IMR-90 (cell line): ENCODE results near the gene SLC5A3. TPM values are rescaled to one million over a fixed set of nuclear protein-coding genes. Genes with fewer than 3 reads are reported as not detected.

Source experiments
- ATAC-seq: fragments of 200-7000 bp; cut with Tn5 transposase; 2 replicates; pipeline ENCODE4 v1.9.1; 2020; ENCODE audit warnings: low read depth, mild to moderate bottlenecking, moderate library complexity
- BruUV-seq: library from RNA; stranded (reverse); fragments of 400-500 nt; replicated peaks from 2 replicates; lab custom pipeline; 2021; lab: Mats Ljungman, UMichigan
- CTCF ChIA-PET: fragments of 300-600 bp; formaldehyde crosslinking; extraction: SDS; loops from one replicate; lab custom pipeline; 2021; ENCODE audit warnings: antibody characterized with exemption; lab: Yijun Ruan, JAX
- POLR2A ChIA-PET: fragments of 300-600 bp; sonication (Branson Sonifier 250); formaldehyde crosslinking; loops from one replicate; lab custom pipeline; 2022; ENCODE audit warnings: antibody characterized with exemption; ENCODE audit not compliant: unreplicated experiment; lab: Charles Lee
- DNase-seq: peaks from one replicate; pipeline ENCODE4 v3.0.0; 2013
- H2AFZ ChIP-seq: replicated peaks from 2 replicates; pipeline ENCODE3; 2013; ENCODE audit warnings: low read length, mild to moderate bottlenecking; ENCODE audit not compliant: poor library complexity
- H2AK5ac ChIP-seq: 2 replicates; pipeline ENCODE4 v1.6.1; 2013; ENCODE audit warnings: low read depth, low read length, inconsistent platforms
- H2AK9ac ChIP-seq: replicated peaks from 2 replicates; pipeline ENCODE3; 2013; ENCODE audit warnings: mild to moderate bottlenecking, low read depth, low read length, moderate library complexity; ENCODE audit not compliant: poor library complexity
- H2BK120ac ChIP-seq: 2 replicates; pipeline ENCODE4 v1.6.1; 2013; ENCODE audit warnings: low read depth, low read length, inconsistent platforms
- H2BK15ac ChIP-seq: 3 replicates; pipeline ENCODE4 v1.6.1; 2013; ENCODE audit warnings: low read depth, low read length, inconsistent platforms
- H2BK20ac ChIP-seq: 2 replicates; pipeline ENCODE4 v1.6.1; 2013; ENCODE audit warnings: low read depth, mild to moderate bottlenecking, inconsistent platforms, low read length, moderate library complexity
- H2BK5ac ChIP-seq: 2 replicates; pipeline ENCODE4 v1.6.1; 2013; ENCODE audit warnings: mild to moderate bottlenecking, low read depth, low read length, inconsistent platforms; ENCODE audit not compliant: poor library complexity, severe bottlenecking
- H3K14ac ChIP-seq: replicated peaks from 2 replicates; pipeline ENCODE4 v1.6.1; 2013; ENCODE audit warnings: low read depth, low read length, inconsistent platforms
- H3K18ac ChIP-seq: 2 replicates; pipeline ENCODE4 v1.6.1; 2013; ENCODE audit warnings: low read depth, low read length, control low read depth
- H3K23ac ChIP-seq: 2 replicates; pipeline ENCODE4 v1.6.1; 2013; ENCODE audit warnings: low read depth, low read length, inconsistent platforms
- H3K27ac ChIP-seq: 2 replicates; pipeline ENCODE4 v1.5.1; 2013; ENCODE audit warnings: mild to moderate bottlenecking, control low read depth, low read length; ENCODE audit not compliant: insufficient read depth
- H3K27me3 ChIP-seq: 2 replicates; pipeline ENCODE4 v1.6.1; 2013; ENCODE audit warnings: low read length; ENCODE audit not compliant: control insufficient read depth, insufficient read depth
- H3K36me3 ChIP-seq: 2 replicates; pipeline ENCODE4 v1.6.1; 2013; ENCODE audit warnings: low read length, mixed read lengths; ENCODE audit not compliant: control insufficient read depth, insufficient read depth
- H3K4ac ChIP-seq: 2 replicates; pipeline ENCODE4 v1.6.1; 2013; ENCODE audit warnings: low read depth, low read length, inconsistent platforms
- H3K4me1 ChIP-seq: 2 replicates; pipeline ENCODE4 v1.6.1; 2013; ENCODE audit warnings: low read length, mixed read lengths; ENCODE audit not compliant: control insufficient read depth, insufficient read depth
- H3K4me2 ChIP-seq: 2 replicates; pipeline ENCODE4 v1.6.1; 2013; ENCODE audit warnings: low read depth, mild to moderate bottlenecking, control low read depth, low read length, moderate library complexity
- H3K4me3 ChIP-seq: 2 replicates; pipeline ENCODE4 v1.5.1; 2013; ENCODE audit warnings: low read depth, mild to moderate bottlenecking, control low read depth, low read length, moderate library complexity; ENCODE audit not compliant: insufficient read depth
- H3K56ac ChIP-seq: 2 replicates; pipeline ENCODE4 v1.6.1; 2013; ENCODE audit warnings: low read length, inconsistent platforms; ENCODE audit not compliant: insufficient read depth; ENCODE audit errors: extremely low read depth
- H3K79me1 ChIP-seq, 2 experiments: 2 replicates each; pipeline ENCODE4 v1.6.1; 2013; ENCODE audit warnings: low read length in 2 of 2, inconsistent platforms in 1 of 2, low read depth in 1 of 2
- H3K9ac ChIP-seq: 2 replicates; pipeline ENCODE4 v1.6.1; 2013; ENCODE audit warnings: low read depth, low read length, control low read depth
- H3K9me1 ChIP-seq: 2 replicates; pipeline ENCODE4 v1.6.1; 2013; ENCODE audit warnings: low read length, inconsistent platforms; ENCODE audit not compliant: insufficient read depth
- H3K9me3 ChIP-seq: 2 replicates; pipeline ENCODE4 v1.6.1; 2013; ENCODE audit warnings: low read length; ENCODE audit not compliant: control insufficient read depth, insufficient read depth
- H4K20me1 ChIP-seq: 2 replicates; pipeline ENCODE4 v1.6.1; 2013; ENCODE audit warnings: low read length, inconsistent platforms; ENCODE audit not compliant: insufficient read depth
- H4K5ac ChIP-seq: 2 replicates; pipeline ENCODE4 v1.6.1; 2013; ENCODE audit warnings: mild to moderate bottlenecking, low read depth, low read length, control low read depth
- H4K8ac ChIP-seq, 2 experiments: 2 replicates each; pipeline ENCODE4 v1.6.1; 2013; ENCODE audit warnings: low read depth in 2 of 2, low read length in 2 of 2, control low read depth in 1 of 2, inconsistent platforms in 1 of 2
- H4K91ac ChIP-seq: 2 replicates; pipeline ENCODE4 v1.6.1; 2013; ENCODE audit warnings: low read depth, low read length, inconsistent platforms; ENCODE audit not compliant: insufficient read depth
- BHLHE40 ChIP-seq: fragments of 150-350 bp; IDR thresholded peaks from 2 replicates; pipeline ENCODE4 v1.6.1; 2016; ENCODE audit warnings: mild to moderate bottlenecking, low read depth, low read length
- MAZ ChIP-seq: IDR thresholded peaks from 2 replicates; pipeline ENCODE4 v1.6.1; 2012; ENCODE audit warnings: low read depth, mild to moderate bottlenecking, low read length, improper control_type of control experiment, moderate library complexity, borderline replicate concordance
- RAD21 ChIP-seq: IDR thresholded peaks from 2 replicates; pipeline ENCODE4 v1.6.1; 2012; ENCODE audit warnings: low read length, improper control_type of control experiment
- RFX5 ChIP-seq: IDR thresholded peaks from 2 replicates; pipeline ENCODE4 v1.8.0; 2012; ENCODE audit warnings: low read depth, mild to moderate bottlenecking, low read length, moderate library complexity
- WGBS, 2 experiments: methylation state at CpG; one replicate each; pipeline versions ENCODE4 v1.1.5 to v1.1.7; 2013; ENCODE audit warnings: missing lambda C conversion rate in 2 of 2; ENCODE audit not compliant: insufficient read length in 1 of 2; ENCODE audit errors: extremely low coverage in 2 of 2; 5-methylcytosine and 5-hydroxymethylcytosine counted together
- dilution Hi-C: fragments of 300-500 bp; cut with HindIII; formaldehyde crosslinking; loops from one replicate; pipeline ENCODE4 v1.14.3; 2018; ENCODE audit warnings: low sequenced_read_pairs; ENCODE audit not compliant: unreplicated experiment
- in situ Hi-C: fragments of 300-500 bp; cut with MboI; formaldehyde crosslinking; loops from 3 replicates; pipeline ENCODE4 v1.14.3; 2019; ENCODE audit warnings: low sequenced_read_pairs, inconsistent platforms, mixed read lengths
- intact Hi-C: fragments of 100-400 bp; cut with micrococcal nuclease; formaldehyde crosslinking; loops from 2 replicates; pipeline ENCODE4 v1.10.0; 2022
- polyA plus RNA-seq, 3 experiments: library from polyadenylated mRNA; depleted of rRNA; stranded (reverse); fragments of >200 nt; gene quantifications; 2 replicates each; pipeline ENCODE4 v1.2.3, GENCODE V29; 2012; ENCODE audit warnings: low replicate concordance in 1 of 3
- total RNA-seq: library from RNA; depleted of rRNA; stranded (reverse); fragments of >200 nt; gene quantifications from 2 replicates; pipeline ENCODE4 v1.2.3, GENCODE V29; 2012

Gene SLC5A3
- total and polyA plus RNA-seq, 2 of the 4 experiments (the other 2 are of a cell fraction): 1.8 to 9.9 TPM

DNA sequence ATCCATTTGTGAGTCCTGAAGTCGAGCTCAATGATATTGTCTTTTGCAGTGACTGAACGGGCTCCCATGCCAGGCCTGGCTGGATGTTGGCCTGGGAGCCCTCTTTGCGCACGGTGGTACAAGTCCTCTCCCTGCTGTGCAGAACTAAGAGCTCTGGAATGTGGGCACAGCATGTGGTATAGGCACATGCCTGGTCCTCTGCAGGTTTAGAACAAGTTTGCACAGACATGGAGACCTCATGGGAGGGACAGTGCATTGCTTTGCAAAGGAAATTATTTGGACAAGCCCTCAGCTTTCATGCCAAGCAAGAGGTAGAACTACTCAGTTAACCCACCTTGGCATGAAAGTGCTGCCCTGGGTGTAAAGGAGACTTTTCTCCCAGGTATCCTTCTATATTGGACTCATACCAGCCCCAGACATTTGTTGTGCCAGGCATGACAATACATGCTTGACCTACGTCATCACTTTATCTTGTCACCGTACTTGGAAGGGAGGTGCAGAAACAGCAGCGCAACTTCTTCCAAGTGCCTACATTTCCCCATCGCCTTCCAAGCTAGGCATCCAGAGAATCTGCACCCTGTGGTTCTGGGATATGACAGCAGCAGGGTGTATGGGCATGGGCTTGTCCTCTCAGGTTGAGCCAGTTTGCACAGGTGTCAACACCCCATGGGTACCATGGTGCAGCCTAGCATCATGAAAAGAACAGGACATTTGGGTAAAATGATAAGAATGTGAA is 37.6 kb upstream of the SLC5A3 start:
- H2AK9ac ChIP-seq: no peak overlapping the region
- intact Hi-C loops: no loop called here
- TF ChIP-seq BHLHE40: no peak
- TF ChIP-seq RAD21: no peak
- TF ChIP-seq RFX5: no peak
- TF ChIP-seq MAZ: no peak
- ChIA-PET CTCF (interaction anchor here (0.7 kb wide), 1 partner anchor 128 kb away, joined by 3 read pairs; no protein-coding TSS in a partner anchor), POLR2A (no interaction called here)
- 0 out of 2 replicates have a peak, but pooled peaks cover 2% of the 10 kb centered on the region for H3K27me3 ChIP-seq
- 87% methylated on average over 4 of the region's 8 CpGs; no CpG with 5 or more reads in 1 of the 2 experiments for WGBS, 2 experiments
- no peak overlapping the region for H3K56ac ChIP-seq
- in situ Hi-C loops: no loop called here
- H3K18ac ChIP-seq: no peak overlapping the region
- no peak overlapping the region for H3K23ac ChIP-seq
- no peak for ATAC-seq
- H3K4ac ChIP-seq: no peak overlapping the region
- no peaks in the 10 kb centered on the region for H3K79me1 ChIP-seq
- H4K91ac ChIP-seq: no peak overlapping the region
- dilution Hi-C loops: no loop called here
- H4K8ac ChIP-seq: no peak overlapping the region
- no peak overlapping the region for H2AFZ ChIP-seq
- no peak overlapping the region for H2BK5ac ChIP-seq
- BruUV-seq: no TSS peak
- no peaks in the 10 kb centered on the region for H3K4me1 ChIP-seq
- no peak overlapping the region for H2BK15ac ChIP-seq
- H2AK5ac ChIP-seq: no peak overlapping the region
- no peak overlapping the region for H2BK120ac ChIP-seq
- H3K27ac ChIP-seq: no peak overlapping the region
- no peak overlapping the region for H3K4me2 ChIP-seq
- no peak for DNase-seq
- H4K5ac ChIP-seq: no peak overlapping the region
- H3K9me3 ChIP-seq: no peaks in the 10 kb centered on the region
- H3K4me3 ChIP-seq: no peak overlapping the region
- no peaks in the 10 kb centered on the region for H4K20me1 ChIP-seq
- H3K14ac ChIP-seq: no peak overlapping the region
- H3K9ac ChIP-seq: no peak overlapping the region
- no peak overlapping the region for H2BK20ac ChIP-seq
- no peaks in the 10 kb centered on the region; the same call in 1 of the 2 replicates for H3K9me1 ChIP-seq
- no peaks in the 10 kb centered on the region for H3K36me3 ChIP-seq
